ENCODE measurements around the gene GBE1. TPM values are rescaled to one million over a fixed set of nuclear protein-coding genes. Genes with fewer than 3 reads are reported as not detected.
"Not testable (repeated sequence)": the region's sequence is repeated elsewhere in the genome, so short reads cannot be mapped to it uniquely, and the experiment has no call there.

Gene GBE1
- total RNA-seq, 1 experiment from 2014 or later, result 9.2 TPM

GRCh38 chr3:81753416-81754027 lies 7.9 kb downstream of the GBE1 start (continued):
- TF ChIP-seq, protein P1, sequence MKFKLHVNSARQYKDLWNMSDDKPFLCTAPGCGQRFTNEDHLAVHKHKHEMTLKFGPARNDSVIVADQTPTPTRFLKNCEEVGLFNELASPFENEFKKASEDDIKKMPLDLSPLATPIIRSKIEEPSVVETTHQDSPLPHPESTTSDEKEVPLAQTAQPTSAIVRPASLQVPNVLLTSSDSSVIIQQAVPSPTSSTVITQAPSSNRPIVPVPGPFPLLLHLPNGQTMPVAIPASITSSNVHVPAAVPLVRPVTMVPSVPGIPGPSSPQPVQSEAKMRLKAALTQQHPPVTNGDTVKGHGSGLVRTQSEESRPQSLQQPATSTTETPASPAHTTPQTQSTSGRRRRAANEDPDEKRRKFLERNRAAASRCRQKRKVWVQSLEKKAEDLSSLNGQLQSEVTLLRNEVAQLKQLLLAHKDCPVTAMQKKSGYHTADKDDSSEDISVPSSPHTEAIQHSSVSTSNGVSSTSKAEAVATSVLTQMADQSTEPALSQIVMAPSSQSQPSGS (CRISPR knock-in tag; IDR thresholded peaks at IDR 0.05; ENCODE audit: borderline replicate concordance, low read depth), result no peak
- no peak for TF ChIP-seq ETV6 (CRISPR knock-in tag; IDR thresholded peaks at IDR 0.05)
- TF ChIP-seq NR1H2 (CRISPR knock-in tag; IDR thresholded peaks at IDR 0.05), result no peak
- TF ChIP-seq E2F5 (CRISPR knock-in tag; IDR thresholded peaks at IDR 0.05), result no peak

DNA sequence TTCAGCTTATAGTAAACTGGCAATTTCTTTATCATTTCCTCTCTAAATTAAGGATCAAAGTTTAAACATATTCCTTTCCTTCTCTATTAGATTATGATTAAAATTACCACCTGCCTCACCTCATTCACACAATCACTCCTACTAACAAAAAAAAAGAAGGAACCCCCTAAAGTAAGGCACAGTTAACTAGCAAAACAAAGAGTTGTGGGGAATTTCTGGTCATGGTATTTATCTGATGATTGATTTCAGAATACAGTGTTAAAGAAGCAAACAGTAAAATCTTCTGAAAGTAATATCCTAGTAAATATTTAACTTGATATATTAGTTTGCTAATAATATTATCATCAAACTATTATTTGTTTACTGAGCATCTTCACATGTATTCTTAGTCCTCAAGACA lies 8.8 kb downstream of the GBE1 start:
- ChIA-PET POLR2A (no interaction called here), CTCF (no interaction called here)
- Mint-ChIP-seq H3K27ac (no peak overlapping the region), H3K4me1 (peaks cover 8% of the 10 kb centered on the region; the same call in 1 of the 2 replicates), H3K27me3 (ENCODE audit: low read depth) (no peaks in the 10 kb centered on the region; the same call in 1 of the 2 replicates), H3K4me3 (no peak overlapping the region), H3K36me3 (peaks cover 10% of the 10 kb centered on the region; the same call in 1 of the 2 replicates), H3K9me3 (peaks cover 17% of the 10 kb centered on the region)
- no peak for DNase-seq (ENCODE audit: low spot score)
- no peak for ATAC-seq
- no peak for TF ChIP-seq NR1H2 (CRISPR knock-in tag; IDR thresholded peaks at IDR 0.05)
- TF ChIP-seq ZNF121 (CRISPR knock-in tag; IDR thresholded peaks at IDR 0.05), result no peak
- no peak for TF ChIP-seq OVOL2 (CRISPR knock-in tag; IDR thresholded peaks at IDR 0.05; ENCODE audit: borderline replicate concordance)
- no peak for TF ChIP-seq SMAD3 (CRISPR knock-in tag; IDR thresholded peaks at IDR 0.05; ENCODE audit: borderline replicate concordance)
- no peak for TF ChIP-seq RORB (CRISPR knock-in tag; IDR thresholded peaks at IDR 0.05)
- TF ChIP-seq ZNF263 (CRISPR knock-in tag; IDR thresholded peaks at IDR 0.05; ENCODE audit: low read depth), result no peak
- TF ChIP-seq KAT7 (CRISPR knock-in tag; IDR thresholded peaks at IDR 0.05; ENCODE audit: borderline replicate concordance), result no peak

GRCh38 chr3:81749265-81749664 lies 12.2 kb downstream of the GBE1 start:
- no peak overlapping the region for H3K4me3 Mint-ChIP-seq
- H3K9me3 Mint-ChIP-seq, result peaks cover 8% of the 10 kb centered on the region
- TF ChIP-seq NR2C2 (CRISPR knock-in tag; IDR thresholded peaks at IDR 0.05) (no peak), RORB (CRISPR knock-in tag; IDR thresholded peaks at IDR 0.05) (no peak), FOXK1 (CRISPR knock-in tag; IDR thresholded peaks at IDR 0.05) (no peak), JUN (CRISPR knock-in tag; IDR thresholded peaks at IDR 0.05) (no peak), SOX15 (CRISPR knock-in tag; IDR thresholded peaks at IDR 0.05) (no peak), ATF6 (CRISPR knock-in tag; IDR thresholded peaks at IDR 0.05) (no peak), ZNF317 (CRISPR knock-in tag; IDR thresholded peaks at IDR 0.05; ENCODE audit: borderline replicate concordance, low read depth) (no peak), ZNF138 (CRISPR knock-in tag; conservative IDR thresholded peaks at IDR 0.05) (no peak), JAZF1 (CRISPR knock-in tag; IDR thresholded peaks at IDR 0.05) (no peak), MYBL2 (CRISPR knock-in tag; IDR thresholded peaks at IDR 0.05) (no peak), ESRRA (CRISPR knock-in tag; IDR thresholded peaks at IDR 0.05; ENCODE audit: borderline replicate concordance) (no peak), SMAD4 (CRISPR knock-in tag; IDR thresholded peaks at IDR 0.05) (no peak), TCF7 (CRISPR knock-in tag; IDR thresholded peaks at IDR 0.05; ENCODE audit: low read depth) (no peak)
- TF ChIP-seq, protein P2, sequence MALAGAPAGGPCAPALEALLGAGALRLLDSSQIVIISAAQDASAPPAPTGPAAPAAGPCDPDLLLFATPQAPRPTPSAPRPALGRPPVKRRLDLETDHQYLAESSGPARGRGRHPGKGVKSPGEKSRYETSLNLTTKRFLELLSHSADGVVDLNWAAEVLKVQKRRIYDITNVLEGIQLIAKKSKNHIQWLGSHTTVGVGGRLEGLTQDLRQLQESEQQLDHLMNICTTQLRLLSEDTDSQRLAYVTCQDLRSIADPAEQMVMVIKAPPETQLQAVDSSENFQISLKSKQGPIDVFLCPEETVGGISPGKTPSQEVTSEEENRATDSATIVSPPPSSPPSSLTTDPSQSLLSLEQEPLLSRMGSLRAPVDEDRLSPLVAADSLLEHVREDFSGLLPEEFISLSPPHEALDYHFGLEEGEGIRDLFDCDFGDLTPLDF (CRISPR knock-in tag; IDR thresholded peaks at IDR 0.05), result no peak
- TF ChIP-seq, protein P3, sequence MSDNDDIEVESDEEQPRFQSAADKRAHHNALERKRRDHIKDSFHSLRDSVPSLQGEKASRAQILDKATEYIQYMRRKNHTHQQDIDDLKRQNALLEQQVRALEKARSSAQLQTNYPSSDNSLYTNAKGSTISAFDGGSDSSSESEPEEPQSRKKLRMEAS (CRISPR knock-in tag; IDR thresholded peaks at IDR 0.05), result no peak
- TF ChIP-seq, protein P4, sequence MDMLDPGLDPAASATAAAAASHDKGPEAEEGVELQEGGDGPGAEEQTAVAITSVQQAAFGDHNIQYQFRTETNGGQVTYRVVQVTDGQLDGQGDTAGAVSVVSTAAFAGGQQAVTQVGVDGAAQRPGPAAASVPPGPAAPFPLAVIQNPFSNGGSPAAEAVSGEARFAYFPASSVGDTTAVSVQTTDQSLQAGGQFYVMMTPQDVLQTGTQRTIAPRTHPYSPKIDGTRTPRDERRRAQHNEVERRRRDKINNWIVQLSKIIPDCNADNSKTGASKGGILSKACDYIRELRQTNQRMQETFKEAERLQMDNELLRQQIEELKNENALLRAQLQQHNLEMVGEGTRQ (CRISPR knock-in tag; IDR thresholded peaks at IDR 0.05), result no peak
- H3K27ac Mint-ChIP-seq, result no peak overlapping the region
- ATAC-seq (no peak), DNase-seq (ENCODE audit: low spot score) (no peak)
- peaks cover 13% of the 10 kb centered on the region for H3K4me1 Mint-ChIP-seq
- ChIA-PET POLR2A (no interaction called here), CTCF (interaction anchor here (0.7 kb wide), 1 partner anchor 918 kb away, joined by 3 read pairs; no protein-coding TSS in a partner anchor)
- H3K27me3 Mint-ChIP-seq (ENCODE audit: low read depth), result no peaks in the 10 kb centered on the region; the same call in 1 of the 2 replicates
- H3K36me3 Mint-ChIP-seq, result peaks cover under 1% of the 10 kb centered on the region; the same call in 1 of the 2 replicates

GRCh38 chr3:81747280-81747679 lies 14.2 kb downstream of the GBE1 start:
- ATAC-seq; H3K27me3 Mint-ChIP-seq (ENCODE audit: low read depth); DNase-seq (ENCODE audit: low spot score); H3K36me3 Mint-ChIP-seq; CTCF ChIA-PET; POLR2A ChIA-PET; H3K4me3 Mint-ChIP-seq; H3K9me3 Mint-ChIP-seq; H3K27ac Mint-ChIP-seq: not testable (repeated sequence)
- peaks cover 20% of the 10 kb centered on the region for H3K4me1 Mint-ChIP-seq
